ENCODE measurements around the gene RBM10. TPM values are rescaled to one million over a fixed set of nuclear protein-coding genes. Genes with fewer than 3 reads are reported as not detected.

Gene RBM10
- total RNA-seq, 1 donor from 2014 or later = 21.4 TPM

DNA sequence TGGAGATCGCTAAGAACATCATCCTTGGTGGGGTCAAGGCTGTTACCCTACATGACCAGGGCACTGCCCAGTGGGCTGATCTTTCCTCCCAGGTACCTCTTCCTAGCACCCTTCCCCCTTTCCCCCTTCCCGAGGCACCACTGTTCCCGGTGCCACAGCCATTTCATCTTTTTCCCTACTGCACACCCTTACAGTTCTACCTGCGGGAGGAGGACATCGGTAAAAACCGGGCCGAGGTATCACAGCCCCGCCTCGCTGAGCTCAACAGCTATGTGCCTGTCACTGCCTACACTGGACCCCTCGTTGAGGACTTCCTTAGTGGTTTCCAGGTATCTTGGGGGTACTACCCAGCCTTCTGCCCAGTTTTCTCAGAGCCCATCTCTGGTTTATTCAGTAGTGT is 54.3 kb downstream of the RBM10 start:
- no peak for DNase-seq

DNA sequence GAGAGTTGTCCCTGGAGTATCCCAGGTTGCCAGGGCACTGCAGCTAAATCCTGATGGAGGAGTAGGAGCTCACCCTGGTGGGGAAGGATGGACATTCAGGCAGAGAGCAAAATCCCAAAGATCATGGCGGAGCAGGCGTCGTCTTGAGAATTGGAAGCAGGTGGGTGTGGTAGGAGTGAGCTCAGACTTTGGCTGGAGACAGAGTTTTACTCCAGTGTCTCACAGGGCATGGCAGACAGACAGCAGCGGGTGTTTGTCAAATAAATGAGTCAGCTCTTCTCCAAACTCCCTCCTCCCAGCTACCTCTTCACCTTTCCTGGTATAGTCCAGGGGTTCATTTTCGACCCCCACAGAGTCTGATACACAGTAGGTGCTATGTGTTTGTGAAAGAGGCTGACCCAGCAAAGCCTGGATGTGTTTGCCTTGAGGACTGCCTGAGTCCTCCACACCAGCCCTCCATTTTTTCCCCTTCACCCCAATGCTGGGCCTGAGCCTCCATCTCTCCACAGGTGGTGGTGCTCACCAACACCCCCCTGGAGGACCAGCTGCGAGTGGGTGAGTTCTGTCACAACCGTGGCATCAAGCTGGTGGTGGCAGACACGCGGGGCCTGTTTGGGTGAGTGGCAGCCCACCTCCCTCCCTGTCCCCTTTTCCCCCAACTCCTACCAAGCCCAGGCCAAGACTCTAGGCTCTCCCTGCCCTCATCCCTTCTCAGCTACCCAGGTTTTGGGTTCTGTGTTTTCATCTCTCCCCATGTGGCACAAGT is 55.5 kb downstream of the RBM10 start:
- peak; percentile 53 for DNase-seq

DNA sequence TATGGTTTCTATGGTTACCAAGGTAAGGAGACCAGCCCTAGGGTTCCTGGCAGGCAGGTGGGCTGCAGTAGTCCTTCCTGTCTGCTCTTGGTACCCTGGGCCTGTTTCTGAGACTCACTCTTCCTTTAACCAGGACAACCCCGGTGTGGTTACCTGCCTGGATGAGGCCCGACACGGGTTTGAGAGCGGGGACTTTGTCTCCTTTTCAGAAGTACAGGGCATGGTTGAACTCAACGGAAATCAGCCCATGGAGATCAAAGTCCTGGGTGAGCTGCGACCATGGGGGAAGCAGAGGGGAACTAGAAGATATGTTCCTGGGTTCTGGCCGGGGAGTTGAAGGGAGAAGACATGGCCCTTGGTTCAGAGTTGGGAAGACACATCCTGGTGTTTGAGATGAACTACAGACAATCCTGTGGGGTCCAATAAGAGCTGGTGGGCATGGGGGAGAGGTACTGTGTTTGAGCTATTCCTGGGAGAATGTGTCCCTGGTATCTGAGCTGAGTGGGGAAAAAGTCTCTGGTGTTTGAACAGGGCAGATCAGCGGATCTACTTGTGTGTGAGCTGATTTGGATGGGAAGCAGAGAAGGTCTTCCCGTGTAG is 56.4 kb downstream of the RBM10 start:
- no peak for DNase-seq

GRCh38 chrX:47202316-47202715 is 57.3 kb downstream of the RBM10 start:
- DNase-seq = no peak

GRCh38 chrX:47202877-47203276 is 57.9 kb downstream of the RBM10 start:
- DNase-seq = no peak

DNA sequence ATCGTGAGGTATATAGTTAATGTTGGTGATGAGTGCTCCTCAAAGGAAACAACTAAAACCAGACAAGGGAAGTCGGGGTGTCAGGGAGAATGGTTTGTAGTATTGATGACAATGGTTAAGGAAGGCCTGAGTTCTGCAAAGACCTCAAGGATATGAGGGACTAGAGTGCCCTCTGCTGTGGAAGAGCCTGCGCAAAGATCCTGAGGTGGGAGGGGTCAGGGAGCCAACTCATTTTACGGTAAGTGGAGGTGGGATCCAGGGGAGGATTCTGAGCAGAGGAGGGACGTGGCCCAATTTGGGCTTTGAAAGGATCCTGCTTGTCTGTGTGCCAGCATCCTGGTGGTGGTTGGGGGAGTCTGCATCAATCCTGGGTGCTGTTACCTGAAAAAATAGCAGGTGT is 59.9 kb downstream of the RBM10 start:
- DNase-seq = no peak

- no peak for DNase-seq
These were observed 61.3 kb downstream of the RBM10 start for GRCh38 chrX:47206316-47206715.

- DNase-seq = no peak
These were observed 63.1 kb downstream of the RBM10 start for GRCh38 chrX:47208108-47208507.

DNA sequence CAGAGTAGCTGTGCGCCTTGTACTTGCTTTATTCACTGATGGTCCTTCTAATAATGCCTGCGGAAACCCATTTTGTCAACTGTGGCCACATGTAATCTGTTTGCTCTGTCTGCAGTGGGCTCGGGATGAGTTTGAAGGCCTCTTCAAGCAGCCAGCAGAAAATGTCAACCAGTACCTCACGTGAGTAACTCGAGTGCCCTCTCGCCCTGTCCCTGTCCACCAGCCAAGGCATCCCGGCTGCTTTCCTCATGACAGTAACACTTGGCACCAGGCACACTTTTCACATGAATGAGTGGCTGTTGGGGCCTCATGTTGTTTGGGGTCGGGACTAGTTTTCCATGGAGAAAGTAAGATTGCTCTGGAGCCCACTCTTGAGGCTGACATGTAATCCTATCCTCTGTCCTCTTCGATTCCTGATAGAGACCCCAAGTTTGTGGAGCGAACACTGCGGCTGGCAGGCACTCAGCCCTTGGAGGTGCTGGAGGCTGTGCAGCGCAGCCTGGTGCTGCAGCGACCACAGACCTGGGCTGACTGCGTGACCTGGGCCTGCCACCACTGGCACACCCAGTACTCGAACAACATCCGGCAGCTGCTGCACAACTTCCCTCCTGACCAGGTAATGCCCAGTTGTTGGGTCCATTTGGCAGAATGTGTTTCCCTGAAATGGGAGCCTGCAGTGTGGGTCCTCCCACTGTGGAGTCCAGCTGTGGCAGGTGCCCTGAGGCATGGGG is 64.7 kb downstream of the RBM10 start:
- no peak for DNase-seq

DNA sequence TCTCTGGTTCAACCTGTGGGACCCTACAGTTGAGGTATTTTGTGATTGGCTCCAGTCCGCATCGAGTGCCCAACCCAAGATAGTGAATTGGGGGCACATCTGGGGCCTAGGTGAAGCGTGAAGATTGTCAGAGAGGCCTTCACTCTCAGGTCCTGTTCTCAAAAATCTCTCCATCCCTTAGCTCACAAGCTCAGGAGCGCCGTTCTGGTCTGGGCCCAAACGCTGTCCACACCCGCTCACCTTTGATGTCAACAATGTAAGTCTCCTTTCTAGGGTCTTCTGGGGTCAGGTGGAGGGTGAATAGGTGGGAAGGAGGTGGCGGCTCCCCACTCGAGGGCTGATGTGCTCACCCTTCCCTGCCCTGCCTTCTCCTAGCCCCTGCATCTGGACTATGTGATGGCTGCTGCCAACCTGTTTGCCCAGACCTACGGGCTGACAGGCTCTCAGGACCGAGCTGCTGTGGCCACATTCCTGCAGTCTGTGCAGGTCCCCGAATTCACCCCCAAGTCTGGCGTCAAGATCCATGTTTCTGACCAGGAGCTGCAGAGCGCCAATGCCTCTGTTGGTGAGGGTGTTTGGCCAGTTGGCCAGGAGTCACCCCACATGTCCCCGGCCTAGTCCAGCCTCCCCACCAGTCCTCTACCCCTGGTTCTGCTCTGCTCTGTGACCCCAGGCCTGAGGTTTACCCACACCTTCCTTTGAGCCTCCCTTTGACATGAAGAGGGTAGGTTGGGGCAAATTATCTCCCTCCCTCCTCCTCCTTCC is 65.8 kb downstream of the RBM10 start:
- no peak for DNase-seq

GRCh38 chrX:47212381-47213293 is 67.6 kb downstream of the RBM10 start:
- no peak for DNase-seq

DNA sequence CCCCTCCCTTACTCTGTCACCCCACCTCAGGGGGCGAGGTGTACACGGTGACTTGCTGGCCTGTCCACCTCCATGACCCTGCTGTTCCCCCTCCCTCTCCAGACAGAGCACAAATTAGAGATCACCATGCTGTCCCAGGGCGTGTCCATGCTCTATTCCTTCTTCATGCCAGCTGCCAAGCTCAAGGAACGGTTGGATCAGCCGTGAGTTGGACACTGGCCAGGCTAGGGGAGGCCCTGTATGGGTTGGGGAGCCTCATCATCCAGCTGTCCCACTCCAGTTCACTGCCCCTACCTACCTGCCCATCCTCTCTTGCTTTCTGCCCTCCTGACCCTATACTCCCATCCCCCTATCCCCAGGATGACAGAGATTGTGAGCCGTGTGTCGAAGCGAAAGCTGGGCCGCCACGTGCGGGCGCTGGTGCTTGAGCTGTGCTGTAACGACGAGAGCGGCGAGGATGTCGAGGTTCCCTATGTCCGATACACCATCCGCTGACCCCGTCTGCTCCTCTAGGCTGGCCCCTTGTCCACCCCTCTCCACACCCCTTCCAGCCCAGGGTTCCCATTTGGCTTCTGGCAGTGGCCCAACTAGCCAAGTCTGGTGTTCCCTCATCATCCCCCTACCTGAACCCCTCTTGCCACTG is 69.5 kb downstream of the RBM10 start:
- DNase-seq = no peak

- no peak for DNase-seq
These were observed 70.4 kb downstream of the RBM10 start for GRCh38 chrX:47215291-47215900.

GRCh38 chrX:47216393-47216925 is 71.4 kb downstream of the RBM10 start:
- DNase-seq = no peak

- DNase-seq = peak; percentile 67
These were observed 72.3 kb downstream of the RBM10 start for GRCh38 chrX:47217121-47217851.

- DNase-seq = peak; percentile 97
These were observed 72.8 kb downstream of the RBM10 start for GRCh38 chrX:47217852-47218279.

GRCh38 chrX:47218280-47218919 is 73.4 kb downstream of the RBM10 start, which contains the start of gene CDK16:
TSS of gene CDK16 (plus strand) at chrX:47218681. CDS start at chrX:47223558, 4,877 bp downstream.
- DNase-seq = peak; percentile 92

GRCh38 chrX:47218920-47219815 is 74.1 kb downstream of the RBM10 start:
- DNase-seq = no peak

Data from skin of body (tissue), 2 donors.